Posterior cingulate gyrus (tissue), 11 donors: Measurements from ENCODE around the gene KRT17.

Experiments used
- DNase-seq, 10 donors: peaks; one replicate each; pipeline versions ENCODE4 v3.0.0 to v3.0.0-alpha.2; 2020 to 2021; ENCODE audit warnings: mixed read lengths in 3 of 10
- intact Hi-C: fragments of 100-400 bp; cut with DNase I; formaldehyde crosslinking; loops from one replicate; pipeline ENCODE4 v1.15.1; 2023

The KRT17 gene

DNA sequence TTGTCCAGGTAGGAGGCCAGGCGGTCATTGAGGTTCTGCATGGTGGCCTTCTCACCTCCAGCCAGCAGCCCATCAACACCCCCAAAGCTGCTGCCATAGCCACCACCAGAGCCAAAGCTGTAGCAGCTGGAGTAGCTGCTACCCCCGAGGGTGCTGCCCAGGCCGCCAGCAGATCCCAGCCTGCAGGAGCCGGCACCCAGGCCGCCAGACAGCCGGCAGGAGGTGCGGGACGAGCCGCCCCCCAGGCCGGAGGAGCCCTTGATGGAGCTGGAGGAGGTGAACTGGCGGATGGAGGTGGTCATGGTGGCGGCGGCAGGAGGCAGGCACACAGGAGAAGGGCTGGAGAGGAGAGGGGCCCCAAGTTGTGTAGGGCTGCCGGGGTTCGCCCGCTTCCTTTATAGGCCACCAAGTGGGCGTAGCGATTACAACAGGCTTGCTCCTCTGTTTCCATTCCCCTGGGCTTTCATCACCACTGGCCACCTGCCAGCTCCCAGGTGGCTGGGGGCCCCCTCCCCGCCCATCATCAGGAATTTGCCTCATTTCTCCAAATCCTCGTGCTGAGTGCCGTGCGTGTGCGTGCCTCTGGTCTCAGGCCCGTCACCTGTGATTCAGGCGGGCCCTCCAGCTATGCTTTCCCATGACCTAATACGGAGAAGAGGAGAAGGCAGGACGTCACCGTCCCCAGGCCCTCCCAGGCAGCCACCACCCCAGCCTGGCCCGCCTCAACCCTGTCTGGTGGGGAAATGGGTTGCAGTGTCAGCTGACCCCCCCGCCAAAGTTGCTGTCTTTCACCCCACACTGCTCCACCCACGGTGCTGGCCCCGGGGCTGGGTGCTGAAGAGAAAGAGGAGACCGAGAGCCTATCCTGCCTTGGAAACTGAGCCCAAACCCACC lies at the start of gene KRT17:
TSS of gene KRT17 (minus strand) at position 368 of the 894 bp plus-strand sequence. CDS start at position 302, 66 bp downstream.
- intact Hi-C loops: no loop called here
- peak in 3 of 10 donors; percentile 62 to 67 (median 65) for DNase-seq

DNA sequence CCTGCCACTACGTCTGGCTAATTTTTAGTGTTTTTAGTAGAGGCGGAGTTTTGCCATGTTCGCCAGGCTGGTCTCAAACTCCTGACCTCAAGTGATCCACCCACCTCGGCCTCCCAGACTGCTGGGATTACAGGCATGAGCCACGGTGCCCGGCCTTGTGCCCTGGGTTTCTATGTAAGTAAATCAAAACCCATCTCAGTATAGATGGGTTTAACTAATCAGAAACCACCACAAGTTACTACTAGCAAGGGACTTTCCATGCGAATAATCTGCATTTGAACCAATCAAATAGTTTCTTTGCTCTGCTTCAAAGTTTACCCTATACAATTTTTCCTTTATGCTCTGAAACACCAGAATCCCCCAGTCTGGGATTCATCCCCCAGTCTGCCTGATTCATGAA lies 47.8 kb upstream of the KRT17 start:
- intact Hi-C loops: no loop called here
- DNase-seq: peak in 2 of 10 donors; percentile 55 to 67

DNA sequence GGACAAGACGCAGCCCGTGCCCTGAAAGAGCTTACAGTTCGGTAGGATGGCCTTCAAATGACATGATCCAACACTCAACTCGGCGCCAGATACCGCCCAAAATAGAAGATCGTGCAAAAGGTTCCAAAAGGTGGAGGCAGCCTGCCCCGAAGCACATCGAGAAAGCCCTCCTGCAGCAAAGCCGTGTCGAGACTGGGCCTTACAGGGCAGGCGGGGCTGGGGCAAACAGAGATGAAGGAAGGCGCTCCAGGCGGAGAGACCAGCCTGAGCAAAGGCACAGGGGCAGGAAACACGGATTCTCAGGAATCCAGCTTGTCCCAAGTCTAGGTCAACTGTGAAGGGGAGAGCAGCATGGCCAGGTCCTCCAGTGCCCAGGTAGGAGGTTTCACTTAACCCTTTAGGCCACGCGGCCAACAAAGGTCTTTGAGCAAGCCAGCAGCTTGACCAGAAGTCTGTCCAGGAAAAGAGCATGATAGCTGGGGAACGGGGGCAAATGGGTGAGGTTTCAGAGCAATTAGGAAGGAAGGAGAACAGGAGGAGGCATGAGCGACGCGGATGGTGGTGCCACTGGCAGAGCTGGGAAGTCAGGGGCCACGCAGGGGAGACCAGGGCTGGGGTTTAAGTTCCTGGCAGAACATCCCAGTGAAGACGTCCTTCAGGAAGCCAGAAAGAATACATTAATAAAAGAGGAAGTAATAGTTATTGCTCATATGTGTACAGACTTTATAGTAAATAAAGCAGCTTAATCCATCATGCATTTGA lies 43.1 kb upstream of the KRT17 start:
- DNase-seq: no peak
- intact Hi-C loops: loop anchor here (2.0 to 5.0 kb wide), 3 partner anchors 19 to 1020 kb away; partner anchors contain the start of gene SMARCE1

DNA sequence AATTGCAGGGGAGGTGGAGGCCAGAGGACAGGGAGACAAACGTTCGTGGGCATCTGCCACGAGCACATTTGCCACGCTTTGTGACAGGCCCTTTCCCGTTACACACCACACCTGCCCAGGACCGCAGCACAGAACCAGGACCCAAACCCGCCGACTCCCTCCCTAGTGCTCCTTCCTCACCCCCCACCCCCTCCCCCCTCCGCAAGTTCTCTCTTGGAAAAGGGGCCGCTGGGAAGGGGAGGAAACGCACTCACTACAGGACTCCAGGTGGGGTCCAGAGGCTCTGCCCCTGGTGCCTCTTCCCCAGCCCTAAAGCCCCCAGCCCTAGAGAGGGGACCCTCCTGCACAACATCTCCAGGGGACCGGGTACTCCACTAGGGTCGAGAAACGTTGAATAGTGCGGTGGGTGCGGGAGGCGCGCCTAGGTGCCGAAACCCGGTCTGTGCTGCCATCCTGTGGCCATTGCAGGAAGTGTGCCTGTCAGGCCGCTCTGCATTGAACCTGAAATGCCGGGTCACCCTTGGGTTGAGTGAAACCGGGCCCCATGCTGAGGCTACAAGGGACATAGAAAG lies 42.4 kb upstream of the KRT17 start:
- intact Hi-C loops: loop anchor here (1.0 to 5.0 kb wide), 4 partner anchors 18 to 1019 kb away; partner anchors contain the start of gene SMARCE1
- DNase-seq: peak; percentile 70 to 97 (median 86)

DNA sequence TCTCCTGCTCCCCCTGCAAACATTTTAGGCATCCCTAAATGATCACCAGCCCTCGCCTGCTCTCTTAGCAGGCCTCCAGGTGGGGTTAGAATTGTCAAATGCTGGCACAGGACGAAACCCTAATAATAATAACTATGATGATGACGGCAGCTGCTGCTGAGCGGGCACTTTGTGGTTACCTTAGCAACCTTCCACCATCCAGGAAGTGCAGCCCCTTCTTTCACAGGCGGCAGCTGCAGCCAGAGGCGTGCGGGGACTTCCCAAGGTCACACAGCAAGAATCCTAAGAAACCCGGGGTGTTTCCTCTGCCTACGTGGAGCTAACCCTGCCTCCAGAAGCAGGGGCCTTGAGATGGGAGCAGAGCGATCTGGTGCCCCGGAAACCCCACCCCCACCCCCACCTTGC lies 41.9 kb upstream of the KRT17 start:
- peak in 2 of 10 donors; percentile 31 to 89 for DNase-seq
- intact Hi-C loops: loop anchor here (1.0 to 5.0 kb wide), 4 partner anchors 17 to 1019 kb away; partner anchors contain the start of gene SMARCE1

DNA sequence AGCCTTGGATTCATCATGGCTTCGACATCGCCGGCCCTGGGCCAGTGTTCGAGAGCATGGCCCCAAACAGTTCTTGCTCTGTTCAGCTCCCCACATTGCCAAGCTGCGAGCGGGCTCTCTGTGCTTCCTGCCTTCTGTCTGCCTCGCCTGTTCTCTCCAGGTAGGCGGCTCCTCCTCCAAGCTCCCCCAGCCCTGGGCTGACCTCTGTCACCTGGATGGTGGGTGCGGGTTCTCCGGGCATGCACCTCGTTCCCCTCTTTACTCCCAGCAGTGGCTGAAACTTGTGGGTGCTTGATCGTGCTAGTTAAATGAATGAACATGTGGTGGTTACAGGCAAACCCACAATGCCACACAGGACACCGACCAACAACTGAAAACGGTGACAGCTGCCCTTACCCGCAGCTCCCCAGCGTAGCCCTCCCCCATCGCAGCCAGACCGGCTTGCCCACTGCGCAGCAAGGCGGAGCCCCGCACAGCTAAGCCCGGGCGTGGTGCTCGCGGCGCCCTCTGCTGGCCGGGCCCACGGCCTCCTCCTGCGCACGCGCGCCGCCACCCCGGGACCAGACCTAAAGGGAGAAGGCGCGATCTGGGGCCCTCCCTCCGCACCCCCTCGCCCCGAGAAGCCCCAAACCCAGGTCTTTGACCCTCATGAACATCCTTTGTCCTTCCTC lies 41.3 kb upstream of the KRT17 start:
- intact Hi-C loops: loop anchor here (1.0 to 5.0 kb wide), 4 partner anchors 17 to 1018 kb away; partner anchors contain the start of gene SMARCE1
- peak; percentile 79 to 99 (median 88) for DNase-seq

DNA sequence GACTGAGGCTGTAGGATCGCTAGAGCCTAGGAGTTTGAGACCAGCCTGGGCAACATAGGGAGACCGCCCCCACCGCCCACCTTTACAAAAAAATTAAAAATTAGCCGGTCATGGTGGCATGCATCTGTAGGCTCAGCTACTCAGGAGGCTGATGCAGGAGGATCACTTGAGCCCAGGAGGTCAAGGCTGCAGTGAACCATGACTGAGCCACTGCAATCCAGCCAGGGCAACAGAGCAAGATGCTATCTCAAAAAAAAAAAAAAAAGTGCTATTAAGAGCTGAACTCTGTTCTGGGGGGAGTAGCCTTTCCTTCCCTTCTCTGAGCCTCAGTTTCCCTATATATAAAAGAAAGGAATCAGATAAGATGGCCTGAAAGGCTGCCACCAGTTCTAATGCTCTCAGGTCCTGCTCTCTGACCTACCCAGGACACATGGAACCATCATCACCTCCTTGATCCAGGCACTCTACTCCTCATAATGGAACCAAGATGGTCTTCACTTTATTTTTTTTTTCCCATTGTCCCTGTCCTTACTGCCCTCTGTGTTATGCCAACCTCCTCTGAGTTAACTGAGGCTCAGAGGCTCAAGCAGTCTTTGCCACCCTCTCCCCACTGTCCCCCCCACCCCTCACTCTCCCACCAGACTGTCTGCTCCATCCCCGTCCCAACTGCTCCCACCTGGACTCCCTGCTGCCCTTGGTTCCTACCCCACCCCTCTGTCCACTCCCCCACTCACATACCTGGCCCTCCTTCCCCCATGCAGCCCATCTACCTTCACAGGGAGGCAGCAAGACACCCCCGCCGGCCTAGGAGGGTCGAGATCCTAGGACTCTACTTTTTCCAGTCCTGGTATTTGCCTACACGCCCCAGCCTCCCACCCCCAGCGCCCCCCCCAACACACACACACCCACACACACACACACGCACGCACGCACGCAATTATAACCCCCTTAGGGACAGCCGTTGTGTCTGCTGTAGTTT lies 40.5 kb upstream of the KRT17 start:
- DNase-seq: peak in 1 of 10 donors; percentile 55
- intact Hi-C loops: loop anchor here (5.0 kb wide), 3 partner anchors 808 to 1018 kb away; partner anchors contain the start of gene SMARCE1

DNA sequence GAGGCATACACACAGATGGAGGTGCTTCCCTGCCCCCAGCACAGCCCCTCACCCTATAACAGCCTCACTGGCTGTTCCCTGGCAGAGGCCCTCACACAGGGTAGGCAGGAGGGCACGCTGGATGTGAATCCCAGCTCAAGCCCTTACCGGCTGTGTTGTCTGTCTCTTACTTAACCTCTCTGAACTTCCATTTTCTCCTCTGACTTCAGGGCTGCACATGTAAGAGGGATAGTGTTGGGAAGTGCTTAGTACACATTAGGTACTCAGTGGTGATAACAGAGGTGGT lies 39.7 kb upstream of the KRT17 start:
- no peak for DNase-seq
- intact Hi-C loops: loop anchor here (5.0 kb wide), 1 partner anchor 807 kb away; no protein-coding TSS in a partner anchor

DNA sequence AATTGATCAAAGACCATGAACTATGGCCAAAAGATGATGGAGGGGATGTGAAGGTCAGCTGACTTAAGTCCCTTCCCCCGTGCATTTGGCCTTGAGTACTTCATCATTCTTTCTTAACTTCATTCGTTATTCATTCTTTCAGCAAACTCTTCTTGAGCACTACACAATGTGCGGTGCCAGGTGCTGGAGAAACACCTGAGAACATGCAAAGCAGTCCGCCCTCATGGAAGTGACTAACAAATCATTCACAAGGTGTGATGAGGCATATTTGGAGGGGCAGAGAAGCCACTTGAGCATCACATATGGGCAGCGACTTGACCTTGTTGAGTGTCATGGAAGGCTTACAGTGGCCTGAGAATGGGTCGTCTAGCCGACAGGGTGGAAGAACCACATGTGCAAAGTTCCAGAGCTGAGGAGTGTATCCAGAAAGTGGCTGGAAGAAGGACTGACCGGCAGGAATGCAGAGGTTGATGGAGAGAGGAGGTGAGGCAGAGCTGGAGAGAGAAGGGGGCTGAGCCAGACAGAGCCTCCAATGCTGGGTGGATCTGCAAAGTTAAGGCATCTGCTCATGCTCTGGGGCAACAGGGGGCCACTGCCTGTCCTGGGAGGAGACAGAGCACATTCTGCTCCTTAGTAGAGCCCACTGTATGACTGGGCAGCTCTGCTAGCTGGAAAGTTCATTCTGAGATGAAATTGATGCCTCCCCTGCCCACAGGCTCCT lies 39.2 kb upstream of the KRT17 start:
- intact Hi-C loops: loop anchor here (5.0 kb wide), 1 partner anchor 806 kb away; no protein-coding TSS in a partner anchor
- DNase-seq: no peak

DNA sequence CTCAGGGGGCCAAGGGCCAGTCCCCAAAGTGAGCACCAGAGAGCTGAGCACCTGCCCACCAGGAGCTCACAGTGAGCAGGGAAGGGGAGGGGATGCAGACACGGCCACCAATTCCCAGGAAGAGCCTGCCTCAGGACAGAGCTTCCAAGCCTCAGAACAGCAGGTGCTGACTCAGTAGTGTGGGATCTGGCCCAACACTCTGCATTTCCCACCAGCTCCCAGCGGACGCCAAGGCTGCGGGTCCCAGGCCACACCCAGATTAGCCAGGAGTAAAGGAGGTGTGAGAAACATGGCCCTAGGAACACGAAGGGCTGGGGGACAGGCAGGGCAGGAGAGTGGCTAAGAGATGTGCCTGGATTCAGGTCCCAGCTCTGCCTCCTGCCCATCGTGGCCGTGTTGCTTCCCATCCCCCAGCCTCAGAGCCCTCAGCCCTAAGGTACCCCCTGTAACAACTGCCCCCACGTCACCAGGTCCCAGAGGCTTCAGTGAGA lies 35.9 kb upstream of the KRT17 start:
- DNase-seq: no peak
- intact Hi-C loops: loop anchor here (5.0 kb wide), 1 partner anchor 803 kb away; no protein-coding TSS in a partner anchor

DNA sequence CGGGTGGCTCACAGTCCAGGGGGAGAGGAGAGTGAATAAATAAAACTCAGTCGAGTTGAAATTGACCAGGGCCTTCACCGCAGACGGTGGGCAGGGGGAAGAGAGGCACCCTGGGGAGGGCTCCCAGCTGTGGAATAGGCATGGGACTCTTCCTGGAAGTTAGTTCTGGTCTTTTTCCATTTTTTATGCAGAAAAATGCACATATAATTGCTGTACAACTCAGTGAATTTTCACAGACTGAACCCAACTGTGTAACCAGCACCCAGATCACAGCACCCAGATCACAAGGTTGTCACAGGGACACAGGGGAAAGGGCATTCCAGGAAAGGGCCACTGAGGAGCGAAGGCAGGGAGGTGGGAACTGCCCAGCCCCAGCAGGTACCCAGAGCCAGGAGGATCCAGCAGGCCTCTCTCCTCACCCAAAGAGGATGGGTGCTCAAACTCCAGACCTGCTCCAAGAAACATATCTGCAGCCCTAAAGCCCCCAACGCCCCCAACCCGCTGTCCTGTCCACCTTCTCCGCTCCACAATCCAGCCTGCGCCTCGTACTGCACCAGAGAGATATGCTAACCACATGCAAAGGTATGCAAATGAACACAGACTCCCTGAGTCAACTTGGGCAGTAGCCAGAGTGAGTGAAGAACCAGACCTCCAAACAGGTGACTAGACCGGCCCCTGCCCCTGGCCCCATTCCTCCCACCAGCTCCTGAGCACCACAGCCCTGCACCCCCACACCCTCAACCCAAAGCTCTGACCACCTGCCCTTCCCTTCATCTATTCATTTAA lies 35.2 kb upstream of the KRT17 start:
- peak in 1 of 10 donors; percentile 8 for DNase-seq
- intact Hi-C loops: loop anchor here (5.0 kb wide), 1 partner anchor 802 kb away; no protein-coding TSS in a partner anchor

DNA sequence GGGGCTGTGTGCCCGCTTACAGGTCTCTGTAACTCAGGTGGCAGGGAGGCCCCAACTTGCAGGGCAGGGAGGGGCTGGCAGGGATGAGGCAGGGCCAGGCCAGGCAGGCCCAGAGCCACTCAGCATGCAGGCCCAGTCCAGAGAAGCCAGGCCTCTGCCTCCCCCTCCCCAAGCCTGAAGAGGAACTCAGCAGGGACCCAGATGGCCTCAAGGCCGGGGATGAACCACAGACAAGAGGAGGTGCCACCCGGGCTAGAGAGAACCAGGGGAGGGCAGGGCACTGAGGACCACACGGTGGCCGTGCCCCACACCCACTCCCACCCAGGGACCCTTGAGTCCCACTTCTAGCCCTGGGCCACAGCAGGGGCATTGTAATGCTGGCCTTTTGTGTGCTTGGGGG lies 34.5 kb upstream of the KRT17 start:
- DNase-seq: peak in 2 of 10 donors; percentile 7 to 37
- intact Hi-C loops: no loop called here

DNA sequence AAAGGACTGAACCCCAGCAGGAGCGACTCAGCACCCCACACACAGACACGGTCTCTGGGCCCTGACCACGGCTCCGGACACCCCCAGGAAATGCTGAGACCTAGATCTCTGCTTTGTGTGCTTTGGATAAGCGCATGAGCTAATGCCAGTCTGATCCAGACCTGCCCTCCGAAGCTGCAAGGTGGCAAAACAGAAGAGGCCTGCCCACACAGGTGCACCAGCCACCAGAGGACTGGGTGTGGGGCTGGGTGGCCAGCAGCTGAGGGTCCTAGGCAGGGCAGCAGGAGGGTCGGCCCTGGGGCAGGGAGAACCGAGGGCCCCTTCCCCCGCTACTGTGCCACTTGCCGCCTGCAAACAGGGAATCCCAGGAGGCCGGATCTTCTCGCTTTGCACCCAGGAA lies 33.6 kb upstream of the KRT17 start:
- intact Hi-C loops: no loop called here
- peak in 3 of 10 donors; percentile 15 to 58 (median 37) for DNase-seq

DNA sequence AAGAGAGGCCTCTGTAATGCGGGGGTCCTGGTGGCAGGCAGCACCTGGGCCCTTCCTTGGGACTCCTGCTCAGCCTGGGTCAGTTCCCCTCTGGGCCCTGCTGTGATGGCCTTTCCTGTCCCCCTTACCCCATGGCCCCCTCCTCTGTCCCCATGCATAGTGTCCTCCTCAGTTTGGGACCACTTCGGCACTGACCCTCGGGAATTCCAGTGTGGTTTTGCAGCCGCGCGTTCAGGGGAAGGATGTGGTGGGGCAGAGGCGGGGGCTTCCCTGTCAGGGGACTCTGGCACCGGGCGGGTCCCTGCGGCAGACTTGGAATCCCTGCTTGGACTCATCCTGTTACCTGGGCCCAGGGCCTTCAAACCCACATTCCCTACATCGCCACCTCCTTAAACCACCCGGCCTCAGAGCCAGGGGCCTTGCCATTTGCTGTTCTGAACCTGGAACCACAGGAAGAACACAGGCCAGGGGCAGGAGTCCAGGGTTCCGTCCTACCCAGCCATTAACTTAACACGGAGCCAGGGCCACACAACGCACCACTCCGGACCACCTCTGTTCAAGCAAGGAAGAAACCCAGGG lies 32.9 kb upstream of the KRT17 start:
- intact Hi-C loops: no loop called here
- DNase-seq: peak in 2 of 10 donors; percentile 47 to 49

DNA sequence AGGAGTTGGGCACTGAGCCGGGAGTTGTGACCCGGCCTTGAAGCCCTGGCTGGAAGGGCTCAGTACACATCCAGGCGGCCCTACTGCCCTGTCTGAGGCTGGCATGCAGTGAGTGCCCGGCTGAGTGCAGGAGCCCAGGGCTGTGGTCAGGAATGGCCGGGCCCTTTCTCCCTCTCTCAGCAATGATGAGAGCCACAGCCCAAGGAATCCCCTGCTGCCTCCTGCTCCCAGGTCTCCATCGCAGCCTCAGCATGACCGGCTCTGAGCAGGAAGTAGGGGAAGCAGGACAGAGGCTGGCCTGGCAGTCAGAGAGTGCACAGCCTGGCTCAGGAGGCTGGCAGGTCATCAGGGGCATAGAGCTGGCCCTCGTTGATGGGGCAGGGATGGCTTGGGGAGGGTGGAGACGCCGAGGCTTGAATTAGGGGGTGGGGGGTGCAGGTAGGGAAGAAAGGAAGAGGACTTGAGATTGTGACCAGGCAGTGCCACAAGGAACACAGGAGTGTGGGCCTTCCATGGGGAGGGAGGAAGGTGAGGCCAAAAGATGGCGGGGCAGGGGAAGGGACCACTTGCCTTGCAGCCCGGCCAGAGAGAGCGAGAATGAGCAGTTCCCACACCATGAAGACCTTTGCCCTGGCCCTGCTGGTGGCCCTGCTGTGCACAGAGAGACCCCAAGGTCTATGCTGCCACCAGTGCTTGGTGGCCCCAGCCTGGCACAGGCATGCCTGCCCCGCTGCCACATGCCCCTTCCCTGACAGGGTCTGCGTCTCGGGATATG lies 32.1 kb upstream of the KRT17 start:
- peak in 2 of 10 donors; percentile 44 to 45 for DNase-seq
- intact Hi-C loops: no loop called here

DNA sequence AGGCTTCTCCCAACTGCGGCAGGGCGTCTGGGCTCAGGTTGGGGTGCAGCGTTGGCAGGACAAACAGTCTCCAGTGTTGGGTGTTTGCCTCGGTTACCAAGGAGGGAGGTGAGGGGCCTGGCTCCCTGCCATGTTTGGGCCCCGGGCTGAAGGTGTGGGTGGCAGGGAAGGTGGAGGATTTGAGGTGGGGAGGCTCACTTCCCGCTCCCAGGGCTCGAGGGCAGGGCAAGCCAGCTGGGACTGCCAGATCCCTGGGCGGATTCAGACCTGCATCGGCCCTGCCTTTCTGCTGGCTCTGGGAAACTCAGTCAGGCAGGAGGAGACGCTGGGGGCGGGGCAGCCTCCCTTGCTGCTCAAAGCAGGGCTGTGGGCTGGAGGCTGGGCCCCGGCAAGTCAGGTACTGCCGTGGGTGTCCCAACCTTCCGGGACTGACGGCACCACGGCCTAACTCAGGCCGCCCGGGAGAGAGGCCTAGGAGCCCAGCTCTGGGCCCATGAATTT lies 31.3 kb upstream of the KRT17 start:
- intact Hi-C loops: no loop called here
- peak in 2 of 10 donors; percentile 52 to 83 for DNase-seq
